ENCODE measurements around the gene TIMM8B.
"Not testable (repeated sequence)": the region's sequence is repeated elsewhere in the genome, so short reads cannot be mapped to it uniquely, and the experiment has no call there.

Gene TIMM8B

DNA sequence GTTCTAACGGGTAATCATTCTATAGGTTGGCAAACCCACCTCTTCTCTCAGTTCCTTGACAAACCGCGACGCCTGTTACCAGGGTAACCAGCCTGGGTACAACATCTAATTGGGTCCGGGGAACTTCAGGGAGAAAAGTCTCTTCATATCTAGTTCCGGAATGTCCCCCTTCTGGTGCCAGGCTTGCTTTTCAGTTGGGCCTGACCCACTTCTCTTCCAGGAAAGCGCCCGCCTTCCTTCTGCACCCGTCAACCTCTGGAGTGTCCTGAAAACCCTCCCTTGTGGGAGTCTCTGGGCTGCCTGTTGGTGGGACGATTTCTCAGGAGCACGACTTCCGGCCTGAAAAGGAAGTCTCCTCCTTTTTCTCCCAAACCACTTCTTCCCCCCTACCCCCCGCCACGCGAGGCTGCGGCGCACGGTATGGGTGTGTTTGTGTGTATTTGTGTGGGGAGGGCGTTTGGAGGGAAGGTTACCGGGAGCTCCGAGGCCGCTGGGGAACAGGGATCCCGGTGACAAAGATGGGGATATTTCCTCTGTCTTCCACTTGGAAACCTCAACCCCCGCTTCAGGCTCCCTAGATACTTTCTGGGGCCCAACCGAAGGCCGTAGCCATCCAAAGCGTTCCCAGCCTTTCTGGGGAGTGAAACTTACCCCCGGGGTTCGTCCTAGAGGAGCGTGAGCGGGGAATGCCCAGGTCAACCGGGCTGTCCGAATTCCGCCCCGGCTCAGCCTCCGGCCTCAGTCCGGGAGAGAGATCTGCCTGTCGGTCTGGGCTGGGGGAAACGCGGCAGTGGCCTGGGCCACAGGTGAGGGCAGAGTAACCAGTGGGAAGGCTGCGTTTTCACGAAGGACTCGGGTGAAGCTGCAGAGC, 12.4 kb downstream of the TIMM8B start, which contains the start of the genes NKAPD1 and PIH1D2:
Gene NKAPD1, plus strand, starts transcription at position 359 of the 871 bp plus-strand sequence. CDS start 1,276 bp downstream, outside the sequence.
Gene PIH1D2, minus strand, starts transcription at position 77 of the 871 bp plus-strand sequence. CDS start 843 bp downstream, outside the sequence.
- DNase-seq: peak; percentile 72 to 82

DNA sequence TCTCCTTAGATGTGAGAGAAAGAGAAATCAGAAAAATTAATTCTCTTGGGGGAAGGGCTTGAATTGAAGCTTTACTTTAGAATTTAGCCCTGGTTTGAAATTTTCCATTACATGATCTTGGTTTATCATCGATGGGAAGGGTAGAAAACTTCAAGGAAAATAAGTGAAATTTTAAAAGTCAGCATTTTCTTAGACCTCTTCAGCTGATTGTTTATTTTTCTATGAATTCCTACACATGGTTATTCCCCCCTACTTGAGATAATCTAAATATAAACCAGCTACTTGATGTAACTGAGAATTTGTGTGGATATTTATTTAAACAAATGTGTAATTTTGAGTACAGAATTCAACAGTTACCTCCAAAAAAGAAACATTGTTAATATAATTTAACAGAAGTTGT, 23.6 kb downstream of the TIMM8B start:
- no peak for DNase-seq

DNA sequence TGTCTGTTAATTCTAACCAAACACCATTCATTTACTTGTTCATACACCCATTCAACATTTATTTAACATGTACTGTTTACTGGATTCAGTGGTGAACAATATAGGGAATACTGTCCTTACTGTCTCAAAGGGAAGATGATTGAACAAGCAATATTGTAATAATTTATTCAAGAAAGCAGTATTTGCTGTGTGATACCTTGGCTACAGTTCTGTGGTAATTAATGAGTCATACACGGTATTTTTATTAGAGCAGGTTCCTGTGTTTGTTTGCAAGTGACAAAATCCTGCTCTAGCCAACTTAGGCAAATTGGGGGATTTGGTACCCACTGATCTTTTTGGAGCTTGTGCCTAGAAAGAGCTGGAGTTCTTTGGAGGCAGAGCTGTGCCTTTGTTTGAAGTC, 28.5 kb downstream of the TIMM8B start:
- no peak for DNase-seq

DNA sequence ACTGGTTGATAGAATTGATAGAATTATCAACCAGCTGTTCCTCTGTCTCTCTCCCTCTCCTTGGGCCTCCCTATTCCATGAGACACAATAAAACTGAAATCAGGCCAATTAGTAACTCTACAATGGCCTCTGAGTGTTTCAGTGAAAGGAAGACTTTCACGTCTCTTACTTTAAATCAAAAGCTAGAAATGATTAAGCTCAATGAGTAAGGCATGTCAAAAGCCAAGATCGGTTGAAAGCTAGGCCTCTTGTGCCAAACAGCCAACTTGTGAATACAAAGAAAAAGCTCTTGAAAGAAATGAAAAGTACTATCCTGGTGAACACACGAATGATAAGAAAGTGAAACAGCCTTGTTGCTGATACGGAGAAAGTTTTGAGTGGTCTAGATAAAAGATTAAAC, 29.4 kb downstream of the TIMM8B start:
- no peak for DNase-seq

DNA sequence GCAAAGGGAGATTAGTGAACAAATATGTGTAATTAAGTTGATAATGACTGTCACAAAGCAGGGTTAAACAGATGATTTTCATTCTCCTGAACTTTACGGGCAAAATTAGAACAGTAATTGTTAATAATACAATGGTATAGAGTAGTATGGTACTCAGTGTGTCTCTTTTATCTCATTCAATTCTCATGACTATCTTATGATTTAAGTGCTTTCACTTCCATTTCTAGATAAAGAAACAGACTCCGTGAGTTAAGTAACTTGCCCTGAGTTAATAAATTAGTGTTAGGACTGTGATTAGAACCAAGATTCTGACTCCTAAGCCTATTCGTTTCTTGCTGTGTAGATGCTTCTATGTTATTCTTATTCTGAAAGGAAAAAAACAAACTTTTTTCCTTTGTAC, 34.8 kb downstream of the TIMM8B start:
- DNase-seq: no peak

DNA sequence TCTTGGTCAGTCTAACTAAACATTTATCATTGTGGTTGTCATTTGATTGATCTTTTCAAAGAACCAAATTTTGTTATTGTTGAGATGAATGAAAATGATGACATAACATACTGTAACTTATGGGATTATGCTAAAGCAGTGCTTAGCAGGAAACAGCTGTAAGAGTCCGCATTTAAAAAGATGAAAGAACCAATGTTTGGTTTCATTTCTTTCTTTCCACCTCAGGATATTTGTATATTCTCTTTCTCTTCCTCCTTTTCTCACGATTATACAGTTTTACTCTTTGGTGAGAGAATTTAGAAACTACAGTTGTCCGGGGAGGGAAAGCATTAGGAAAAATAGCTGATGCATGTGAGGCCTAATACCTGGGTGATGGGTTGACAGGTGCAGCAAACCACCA, 35.8 kb downstream of the TIMM8B start:
- DNase-seq: no peak

DNA sequence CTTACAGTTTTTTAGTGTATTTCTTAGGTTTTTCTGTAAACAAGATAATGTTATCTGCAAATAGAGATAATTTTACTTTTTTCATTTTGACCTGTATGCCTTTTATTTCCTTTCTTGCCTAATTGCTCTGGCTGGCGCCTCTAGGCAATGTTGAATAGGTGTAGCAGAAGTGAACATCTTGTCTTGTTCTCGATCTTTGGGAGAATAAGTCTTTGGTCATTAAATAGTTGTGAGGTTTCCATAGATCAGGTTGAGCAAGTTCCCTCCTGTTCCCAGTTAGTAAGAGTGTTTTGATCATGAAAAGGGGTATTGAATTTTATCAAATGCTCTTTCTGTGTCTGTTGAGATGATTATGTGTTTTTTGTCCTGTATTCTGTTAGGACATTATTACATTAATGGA, 36.8 kb downstream of the TIMM8B start:
- DNase-seq: no peak

DNA sequence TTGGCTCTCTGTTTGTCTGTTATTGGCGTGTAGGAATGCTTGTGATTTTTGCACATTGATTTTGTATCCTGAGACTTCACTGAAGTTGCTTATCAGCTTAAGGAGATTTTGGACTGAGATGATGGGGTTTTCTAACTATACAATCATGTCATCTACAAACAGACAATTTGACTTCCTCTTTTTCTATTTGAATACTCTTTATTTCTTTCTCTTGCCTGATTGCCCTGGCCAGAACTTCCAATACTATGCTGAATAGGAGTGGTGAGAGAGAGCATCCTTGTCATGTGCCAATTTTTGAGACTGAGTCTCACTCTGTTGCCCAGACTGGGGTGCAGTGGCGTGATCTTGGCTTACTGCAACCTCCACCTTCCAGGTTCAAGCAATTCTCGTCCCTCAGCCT, 38.3 kb downstream of the TIMM8B start:
- not testable (repeated sequence) for DNase-seq

DNA sequence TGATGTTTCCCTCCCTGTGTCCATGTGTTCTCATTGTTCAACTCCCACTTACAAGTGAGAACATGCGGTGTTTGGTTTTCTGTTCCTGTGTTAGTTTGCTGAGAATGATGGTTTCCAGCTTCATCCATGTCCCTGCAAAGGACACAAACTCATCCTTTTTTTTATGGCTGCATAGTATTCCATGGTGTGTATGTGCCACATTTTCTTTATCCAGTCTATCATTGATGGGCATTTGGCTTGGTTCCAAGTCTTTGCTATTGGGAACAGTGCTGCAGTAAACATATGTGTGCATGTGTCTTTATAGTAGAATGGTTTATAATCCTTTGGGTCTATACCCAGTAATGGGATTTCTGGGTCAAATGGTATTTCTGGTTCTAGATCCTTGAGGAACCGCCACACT, 39.9 kb downstream of the TIMM8B start:
- DNase-seq: not testable (repeated sequence)

DNA sequence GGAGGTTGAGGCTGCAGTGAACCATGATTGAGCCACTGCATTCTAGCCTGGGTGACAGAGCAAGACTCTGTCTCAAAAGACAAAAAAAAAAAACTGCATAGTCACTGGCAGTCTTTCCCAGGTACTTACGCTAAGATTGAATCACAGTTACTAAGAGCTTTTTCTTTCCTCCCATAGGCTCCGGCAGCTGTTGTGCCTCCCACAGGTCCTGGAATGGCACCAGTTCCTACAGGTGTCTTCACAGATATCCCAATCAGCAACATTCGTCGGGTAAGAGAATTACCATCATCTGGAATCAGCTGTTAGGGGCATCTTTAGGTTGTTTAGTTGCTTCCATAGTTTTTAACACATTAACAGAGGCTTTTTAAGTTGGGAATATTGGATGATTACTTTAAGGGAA, 41.6 kb downstream of the TIMM8B start:
- no peak for DNase-seq

DNA sequence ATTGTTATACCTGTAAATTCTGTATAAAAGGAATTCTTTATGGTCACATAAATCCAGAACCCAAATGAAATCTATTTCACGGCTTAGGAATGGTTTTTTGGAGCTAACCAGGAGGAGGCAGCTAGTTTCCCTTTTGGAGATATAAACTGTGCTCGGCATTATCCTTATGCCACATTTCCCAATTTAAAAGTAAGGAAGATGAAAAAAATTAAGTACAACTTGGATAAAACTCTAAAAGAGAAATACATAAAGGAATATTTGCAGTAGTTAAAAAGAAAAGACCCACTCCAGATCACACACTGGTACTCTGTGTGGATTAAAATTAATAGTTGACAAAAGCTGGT, 43.6 kb downstream of the TIMM8B start:
- DNase-seq: no peak

DNA sequence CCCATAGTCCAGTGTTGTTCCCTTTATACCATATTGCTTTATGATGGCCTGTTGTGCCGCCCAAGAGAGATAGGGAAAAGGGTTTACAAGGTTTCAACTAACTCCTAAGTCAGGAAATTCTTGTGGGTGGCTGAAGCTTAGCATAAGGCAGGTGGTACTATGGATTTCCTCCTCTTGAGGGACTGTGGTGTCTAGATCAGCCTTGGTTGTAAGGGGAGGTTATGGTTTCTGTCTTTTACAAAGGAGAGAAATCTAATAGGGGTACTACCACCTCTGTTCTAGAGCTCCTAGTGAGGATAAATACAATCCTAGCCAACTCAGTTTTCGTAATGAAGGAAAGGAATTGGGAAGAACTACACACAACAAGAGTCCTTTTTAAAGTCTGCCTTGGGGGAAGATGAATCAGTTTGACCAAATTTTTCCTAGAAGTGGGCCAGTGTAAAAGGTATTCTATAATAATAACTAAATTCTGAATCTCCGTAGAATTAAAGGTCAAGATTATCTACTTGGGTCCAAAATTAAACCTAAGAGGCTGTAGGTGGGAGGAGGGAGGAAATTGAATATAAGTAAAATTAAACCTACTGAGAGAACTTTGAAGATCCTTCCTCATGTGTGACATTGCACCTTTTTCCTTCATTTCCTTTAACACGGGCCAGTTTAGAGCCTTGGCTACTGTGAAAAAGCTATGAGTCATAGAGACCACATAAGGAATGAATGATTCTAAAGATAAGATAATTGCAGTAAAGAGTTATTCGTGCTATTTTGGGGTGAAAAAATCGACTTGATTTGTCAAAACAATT, 44.2 kb downstream of the TIMM8B start:
- no peak for DNase-seq

DNA sequence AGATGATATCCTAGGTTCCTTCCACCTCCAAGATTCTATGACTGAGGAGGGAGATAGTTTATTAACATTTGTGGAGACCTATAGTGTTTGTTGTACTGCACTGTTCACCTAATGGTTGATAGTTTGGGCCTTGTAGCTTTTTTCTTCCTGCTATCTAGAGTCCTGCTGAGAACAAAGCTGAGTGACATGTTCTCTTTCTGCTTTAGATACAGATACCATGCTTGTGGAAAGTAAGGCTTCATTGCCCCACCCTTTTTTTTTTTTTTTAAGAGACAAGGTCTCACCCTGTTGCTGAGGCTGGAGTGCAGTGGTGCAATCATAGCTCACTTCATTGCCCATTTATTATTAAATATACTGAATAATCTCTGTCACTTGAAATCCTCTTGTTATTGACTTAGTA, 49.0 kb downstream of the TIMM8B start:
- DNase-seq: no peak

Data from activated CD4-positive, alpha-beta T cell treated with anti-CD3 and anti-CD28 coated beads, Interleukin-2, amount 50 U/mL, for 48 hours (primary cell).